ENCODE data around the gene C11orf21.
"Not testable (repeated sequence)": the region's sequence is repeated elsewhere in the genome, so short reads cannot be mapped to it uniquely, and the experiment has no call there.

GRCh38 chr11:2338760-2339159 is 37.0 kb upstream of the C11orf21 start:
- not testable (repeated sequence) for TF ChIP-seq CTCF (IDR thresholded peaks at IDR 0.05; ENCODE audit: low read depth, low read length, poor library complexity, severe bottlenecking); EZH2phosphoT487 (IDR thresholded peaks at IDR 0.05; ENCODE audit: borderline replicate concordance, low read length)
